ENCODE measurements around the gene ST6GALNAC1.

DNA sequence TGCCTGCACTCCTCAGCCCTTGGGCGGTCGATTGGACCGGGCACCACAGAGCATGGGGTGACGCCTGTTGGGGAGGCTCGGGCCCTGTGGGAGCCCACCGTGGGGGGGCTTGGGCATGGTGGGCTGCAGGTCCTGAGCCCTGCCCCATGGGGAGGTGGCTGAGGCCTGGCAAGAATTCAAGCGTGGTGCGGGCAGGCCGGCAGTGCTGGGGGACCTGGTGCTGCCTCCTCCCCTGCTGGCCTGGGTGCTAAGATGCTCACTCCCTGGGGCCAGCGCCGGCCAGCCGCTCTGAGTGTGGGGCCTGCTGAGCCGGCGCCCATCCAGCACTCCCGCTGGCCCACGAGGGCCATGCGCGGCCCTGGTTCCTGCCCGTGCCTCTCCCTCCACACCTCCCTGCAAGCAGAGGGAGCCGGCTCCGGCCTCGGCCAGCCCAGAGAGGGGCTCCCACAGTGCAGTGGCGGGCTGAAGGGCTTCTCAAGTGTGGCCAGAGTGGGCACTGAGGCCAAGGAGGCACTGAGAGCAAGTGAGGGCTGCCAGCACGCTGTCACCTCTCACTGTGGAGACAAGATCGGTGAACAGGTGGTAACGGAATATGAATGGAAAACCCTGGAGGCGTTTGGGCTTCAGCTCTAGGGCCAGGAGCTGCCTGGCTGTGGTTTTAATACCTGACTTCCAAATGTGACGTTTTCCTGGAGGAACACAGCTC is 28.5 kb downstream of the ST6GALNAC1 start:
- TF ChIP-seq, protein P1, sequence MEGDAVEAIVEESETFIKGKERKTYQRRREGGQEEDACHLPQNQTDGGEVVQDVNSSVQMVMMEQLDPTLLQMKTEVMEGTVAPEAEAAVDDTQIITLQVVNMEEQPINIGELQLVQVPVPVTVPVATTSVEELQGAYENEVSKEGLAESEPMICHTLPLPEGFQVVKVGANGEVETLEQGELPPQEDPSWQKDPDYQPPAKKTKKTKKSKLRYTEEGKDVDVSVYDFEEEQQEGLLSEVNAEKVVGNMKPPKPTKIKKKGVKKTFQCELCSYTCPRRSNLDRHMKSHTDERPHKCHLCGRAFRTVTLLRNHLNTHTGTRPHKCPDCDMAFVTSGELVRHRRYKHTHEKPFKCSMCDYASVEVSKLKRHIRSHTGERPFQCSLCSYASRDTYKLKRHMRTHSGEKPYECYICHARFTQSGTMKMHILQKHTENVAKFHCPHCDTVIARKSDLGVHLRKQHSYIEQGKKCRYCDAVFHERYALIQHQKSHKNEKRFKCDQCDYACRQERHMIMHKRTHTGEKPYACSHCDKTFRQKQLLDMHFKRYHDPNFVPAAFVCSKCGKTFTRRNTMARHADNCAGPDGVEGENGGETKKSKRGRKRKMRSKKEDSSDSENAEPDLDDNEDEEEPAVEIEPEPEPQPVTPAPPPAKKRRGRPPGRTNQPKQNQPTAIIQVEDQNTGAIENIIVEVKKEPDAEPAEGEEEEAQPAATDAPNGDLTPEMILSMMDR (IDR thresholded peaks at IDR 0.05; ENCODE audit: poor library complexity) = no peak
- TF ChIP-seq EZH2 (IDR thresholded peaks at IDR 0.05; ENCODE audit: borderline replicate concordance) (no peak), EZH2phosphoT487 (IDR thresholded peaks at IDR 0.05; ENCODE audit: low read depth, severe bottlenecking, unreplicated experiment) (no peak)
